Measurements from ENCODE around the gene RCBTB2.

DNA sequence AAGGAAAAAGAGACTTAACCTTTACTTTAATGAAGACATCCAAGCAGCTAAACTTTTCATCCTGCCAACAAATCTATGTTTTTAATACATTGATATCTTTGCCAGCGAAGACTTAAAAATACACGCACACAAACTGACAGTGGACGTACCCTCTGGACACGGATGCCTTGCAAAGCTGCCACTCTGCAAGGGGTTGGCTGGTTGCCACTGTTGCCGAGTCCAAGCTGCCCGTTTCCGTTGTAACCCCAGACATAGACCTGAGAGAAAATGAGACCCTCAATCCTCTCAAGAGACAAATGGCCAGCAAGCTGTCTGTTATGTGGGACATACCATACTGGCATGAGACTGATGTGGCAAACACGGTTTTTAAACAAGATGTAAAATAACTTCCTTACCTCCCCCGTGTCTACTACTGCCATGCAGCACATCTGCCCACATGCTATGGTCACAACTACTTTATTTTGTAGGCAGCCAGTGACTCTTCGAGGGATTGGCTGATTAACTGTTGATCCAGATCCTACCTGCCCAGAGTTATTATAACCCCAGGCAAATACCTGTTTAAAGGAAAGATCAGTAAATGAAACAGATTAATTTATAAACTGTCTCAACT, 21.2 kb downstream of the RCBTB2 start:
- TF ChIP-seq CTCF (IDR thresholded peaks at IDR 0.05) (no peak), POLR2A (IDR thresholded peaks at IDR 0.05) (no peak)

All from thyroid gland (tissue), 4 donors.